ENCODE data around the gene SYNPO2.

Gene SYNPO2

DNA sequence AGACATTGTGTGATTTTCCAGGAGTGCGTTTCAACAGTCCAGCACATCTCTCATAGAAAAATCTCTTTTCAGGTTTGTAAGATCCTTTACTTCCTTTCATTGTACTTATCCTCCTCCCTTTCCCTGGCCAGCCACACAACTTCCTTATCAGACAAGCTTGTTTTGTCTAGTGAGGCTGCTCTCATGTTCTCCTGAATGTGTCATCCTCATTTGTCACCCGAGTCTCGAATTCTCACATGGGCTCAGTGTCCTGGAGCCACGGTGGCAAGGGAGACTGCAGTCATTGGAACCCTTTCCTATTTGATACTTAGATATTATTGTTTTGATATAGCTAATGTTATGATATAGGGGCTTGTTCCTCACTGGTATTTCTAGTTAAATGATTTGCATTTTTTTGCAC, 16.9 kb downstream of the SYNPO2 start:
- Histone ChIP-seq H3K36me3 (ENCODE audit: low read depth) (no peaks in the 10 kb centered on the region), H3K9me3 (ENCODE audit: severe bottlenecking) (no peaks in the 10 kb centered on the region), H3K27ac (ENCODE audit: poor library complexity, severe bottlenecking) (no peak overlapping the region), H3K4me3 (ENCODE audit: severe bottlenecking) (no peak overlapping the region), H3K4me1 (ENCODE audit: insufficient read depth, poor library complexity, severe bottlenecking) (no peaks in the 10 kb centered on the region), H3K27me3 (ENCODE audit: insufficient read depth, poor library complexity, severe bottlenecking) (peaks cover 4% of the 10 kb centered on the region)
- DNase-seq (ENCODE audit: low spot score): no peak
- TF ChIP-seq, protein P1, sequence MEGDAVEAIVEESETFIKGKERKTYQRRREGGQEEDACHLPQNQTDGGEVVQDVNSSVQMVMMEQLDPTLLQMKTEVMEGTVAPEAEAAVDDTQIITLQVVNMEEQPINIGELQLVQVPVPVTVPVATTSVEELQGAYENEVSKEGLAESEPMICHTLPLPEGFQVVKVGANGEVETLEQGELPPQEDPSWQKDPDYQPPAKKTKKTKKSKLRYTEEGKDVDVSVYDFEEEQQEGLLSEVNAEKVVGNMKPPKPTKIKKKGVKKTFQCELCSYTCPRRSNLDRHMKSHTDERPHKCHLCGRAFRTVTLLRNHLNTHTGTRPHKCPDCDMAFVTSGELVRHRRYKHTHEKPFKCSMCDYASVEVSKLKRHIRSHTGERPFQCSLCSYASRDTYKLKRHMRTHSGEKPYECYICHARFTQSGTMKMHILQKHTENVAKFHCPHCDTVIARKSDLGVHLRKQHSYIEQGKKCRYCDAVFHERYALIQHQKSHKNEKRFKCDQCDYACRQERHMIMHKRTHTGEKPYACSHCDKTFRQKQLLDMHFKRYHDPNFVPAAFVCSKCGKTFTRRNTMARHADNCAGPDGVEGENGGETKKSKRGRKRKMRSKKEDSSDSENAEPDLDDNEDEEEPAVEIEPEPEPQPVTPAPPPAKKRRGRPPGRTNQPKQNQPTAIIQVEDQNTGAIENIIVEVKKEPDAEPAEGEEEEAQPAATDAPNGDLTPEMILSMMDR (IDR thresholded peaks at IDR 0.05; ENCODE audit: poor library complexity, severe bottlenecking): no peak
- ATAC-seq (ENCODE audit: low read depth): no peak

DNA sequence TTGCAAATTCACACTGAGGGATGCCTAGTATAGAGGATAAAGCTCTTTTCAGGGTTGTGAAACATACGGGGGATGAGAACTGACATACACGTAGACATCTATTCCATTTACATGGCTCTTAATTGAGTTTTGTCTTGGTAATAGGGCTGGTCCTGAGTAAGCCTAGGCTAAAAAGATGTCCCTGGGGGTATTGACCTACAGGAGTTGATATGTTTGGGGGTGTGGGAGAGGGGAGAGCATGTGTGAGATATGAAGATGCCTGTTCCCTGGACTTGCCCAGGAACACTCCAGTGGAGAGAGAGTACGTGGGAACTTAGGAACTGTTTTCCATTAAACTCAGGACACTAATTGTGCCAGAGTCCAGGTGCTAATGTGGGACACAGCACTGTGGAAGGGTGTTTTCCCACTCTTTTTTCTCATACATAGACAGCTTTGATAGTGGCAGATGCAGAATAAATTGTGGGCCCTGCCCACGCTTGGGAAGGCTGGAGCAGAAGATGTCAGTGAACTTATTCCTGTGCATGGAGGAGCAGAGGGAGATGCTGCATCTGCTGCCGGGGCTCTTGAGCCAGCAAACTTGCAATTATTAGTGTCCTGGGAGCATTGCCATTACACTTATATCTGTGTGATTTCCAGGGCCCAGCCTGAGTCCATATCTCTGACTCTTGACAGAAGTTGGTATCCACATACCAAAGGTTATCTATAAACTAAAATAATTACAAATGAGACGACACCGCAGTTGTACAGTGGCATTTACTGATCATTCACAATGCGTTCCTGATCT, 20.7 kb downstream of the SYNPO2 start:
- ATAC-seq (ENCODE audit: low read depth): no peak
- no peaks in the 10 kb centered on the region for H3K4me1 ChIP-seq (ENCODE audit: insufficient read depth, poor library complexity, severe bottlenecking)
- no peak overlapping the region for H3K4me3 ChIP-seq (ENCODE audit: severe bottlenecking)
- peaks cover 4% of the 10 kb centered on the region for H3K27me3 ChIP-seq (ENCODE audit: insufficient read depth, poor library complexity, severe bottlenecking)
- no peak overlapping the region for H3K27ac ChIP-seq (ENCODE audit: poor library complexity, severe bottlenecking)
- TF ChIP-seq, protein P1 (IDR thresholded peaks at IDR 0.05; ENCODE audit: poor library complexity, severe bottlenecking): no peak
- H3K36me3 ChIP-seq (ENCODE audit: low read depth): no peaks in the 10 kb centered on the region
- no peak for DNase-seq (ENCODE audit: low spot score)
- H3K9me3 ChIP-seq (ENCODE audit: severe bottlenecking): no peaks in the 10 kb centered on the region

DNA sequence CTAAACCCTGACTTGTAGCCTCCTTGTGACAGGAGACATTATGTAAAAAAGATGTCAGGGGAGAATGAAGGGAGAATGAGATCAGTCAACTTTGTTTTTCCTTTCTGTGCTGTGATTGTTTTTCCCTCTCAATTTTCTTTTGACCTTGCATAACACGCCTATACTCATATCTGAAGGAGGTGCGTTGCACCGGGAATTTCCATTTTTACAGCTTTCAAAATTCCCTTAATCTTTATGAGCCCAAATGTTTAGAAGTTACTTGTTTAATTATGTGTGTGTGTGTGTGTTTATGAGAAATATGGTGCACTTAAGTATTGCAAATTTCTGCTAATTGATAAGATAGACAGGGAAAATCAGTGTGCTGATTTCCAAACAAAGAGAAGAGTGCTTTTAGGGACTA, 21.6 kb downstream of the SYNPO2 start:
- Histone ChIP-seq H3K27me3 (ENCODE audit: insufficient read depth, poor library complexity, severe bottlenecking) (peaks cover 4% of the 10 kb centered on the region), H3K4me3 (ENCODE audit: severe bottlenecking) (no peak overlapping the region), H3K4me1 (ENCODE audit: insufficient read depth, poor library complexity, severe bottlenecking) (no peaks in the 10 kb centered on the region), H3K36me3 (ENCODE audit: low read depth) (no peaks in the 10 kb centered on the region), H3K9me3 (ENCODE audit: severe bottlenecking) (no peaks in the 10 kb centered on the region), H3K27ac (ENCODE audit: poor library complexity, severe bottlenecking) (no peak overlapping the region)
- TF ChIP-seq, protein P1 (IDR thresholded peaks at IDR 0.05; ENCODE audit: poor library complexity, severe bottlenecking): no peak
- ATAC-seq (ENCODE audit: low read depth): no peak
- no peak for DNase-seq (ENCODE audit: low spot score)

DNA sequence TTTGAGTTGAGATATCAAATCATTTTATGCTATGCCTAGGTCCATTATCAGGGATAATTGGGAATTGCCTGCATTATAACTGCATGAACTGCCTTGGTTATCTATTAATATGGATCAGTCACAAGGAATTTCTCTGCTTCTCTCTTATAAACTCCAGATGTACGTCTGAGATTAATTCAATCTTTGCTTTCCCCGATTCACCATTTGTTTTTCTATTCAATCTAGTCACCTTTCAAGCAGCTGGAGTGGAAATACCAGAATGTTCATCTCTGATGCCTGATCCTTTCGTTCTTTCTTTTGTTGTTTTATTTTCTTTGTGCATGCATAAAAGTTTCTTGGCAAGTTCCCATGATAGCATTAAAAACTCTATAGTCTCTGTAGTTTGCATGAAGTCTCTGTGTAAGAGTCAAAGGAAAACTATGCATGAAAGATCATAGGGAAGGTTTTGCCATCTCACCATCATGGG, 22.6 kb downstream of the SYNPO2 start:
- no peak for ATAC-seq (ENCODE audit: low read depth)
- Histone ChIP-seq H3K4me3 (ENCODE audit: severe bottlenecking) (no peak overlapping the region), H3K4me1 (ENCODE audit: insufficient read depth, poor library complexity, severe bottlenecking) (no peaks in the 10 kb centered on the region), H3K27ac (ENCODE audit: poor library complexity, severe bottlenecking) (no peak overlapping the region), H3K36me3 (ENCODE audit: low read depth) (no peaks in the 10 kb centered on the region), H3K27me3 (ENCODE audit: insufficient read depth, poor library complexity, severe bottlenecking) (peaks cover 4% of the 10 kb centered on the region), H3K9me3 (ENCODE audit: severe bottlenecking) (no peaks in the 10 kb centered on the region)
- TF ChIP-seq, protein P1 (IDR thresholded peaks at IDR 0.05; ENCODE audit: poor library complexity, severe bottlenecking): no peak
- DNase-seq (ENCODE audit: low spot score): no peak

DNA sequence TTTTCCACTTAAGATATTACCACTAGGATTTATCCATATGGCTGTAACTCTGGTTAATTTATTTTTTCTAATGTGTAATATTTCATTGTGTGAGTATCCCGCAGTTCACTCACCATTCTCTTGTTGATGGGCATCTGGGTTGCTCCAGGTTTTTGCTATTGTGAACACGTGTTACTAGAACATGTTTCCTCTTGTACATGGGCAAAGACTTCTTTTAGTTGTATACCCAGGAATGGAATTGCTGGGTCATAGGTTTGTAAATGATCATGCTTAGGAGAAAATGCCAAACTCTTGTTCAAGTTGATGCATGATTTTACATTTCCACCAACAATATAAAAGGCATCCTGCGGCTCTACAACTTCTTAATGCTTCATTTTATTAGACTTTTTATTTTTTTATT, 26.8 kb downstream of the SYNPO2 start:
- no peaks in the 10 kb centered on the region for H3K27me3 ChIP-seq (ENCODE audit: insufficient read depth, poor library complexity, severe bottlenecking)
- DNase-seq (ENCODE audit: low spot score) (no peak), ATAC-seq (ENCODE audit: low read depth) (no peak)
- no peaks in the 10 kb centered on the region for H3K9me3 ChIP-seq (ENCODE audit: severe bottlenecking)
- H3K36me3 ChIP-seq (ENCODE audit: low read depth): no peaks in the 10 kb centered on the region
- peaks cover 14% of the 10 kb centered on the region for H3K4me1 ChIP-seq (ENCODE audit: insufficient read depth, poor library complexity, severe bottlenecking)
- TF ChIP-seq, protein P1 (IDR thresholded peaks at IDR 0.05; ENCODE audit: poor library complexity, severe bottlenecking): no peak
- H3K27ac ChIP-seq (ENCODE audit: poor library complexity, severe bottlenecking): no peak overlapping the region
- no peak overlapping the region for H3K4me3 ChIP-seq (ENCODE audit: severe bottlenecking)
